GM19035 (cell line): ENCODE measurements around the gene B4GALNT4.
"Not testable (repeated sequence)": the region's sequence is repeated elsewhere in the genome, so short reads cannot be mapped to it uniquely, and the experiment has no call there.

Source experiments
- ATAC-seq: cut with Tn5 transposase; IDR thresholded peaks from one replicate; pipeline ENCODE4 v1.9.1; 2021; ENCODE audit not compliant: unreplicated experiment

Gene B4GALNT4

GRCh38 chr11:369336-370018 is at the start of gene B4GALNT4:
B4GALNT4 (plus strand) TSS chr11:369499; CDS start chr11:369804, 305 bp downstream.
- no peak for ATAC-seq

- ATAC-seq = not testable (repeated sequence)
Observed at GRCh38 chr11:319888-320273, 49.4 kb upstream of the B4GALNT4 start.

- ATAC-seq = no peak
Observed at GRCh38 chr11:324156-324555, 45.1 kb upstream of the B4GALNT4 start.

GRCh38 chr11:324593-325517 is 44.4 kb upstream of the B4GALNT4 start:
- not testable (repeated sequence) for ATAC-seq

GRCh38 chr11:325796-326591 is 43.3 kb upstream of the B4GALNT4 start:
- ATAC-seq = no peak

GRCh38 chr11:326592-326841 is 42.8 kb upstream of the B4GALNT4 start:
- ATAC-seq = no peak

- ATAC-seq = no peak
Observed at GRCh38 chr11:326842-327580, 42.3 kb upstream of the B4GALNT4 start.

- no peak for ATAC-seq
Observed at GRCh38 chr11:327581-327923, 41.7 kb upstream of the B4GALNT4 start.

GRCh38 chr11:328012-328411 is 41.3 kb upstream of the B4GALNT4 start:
- ATAC-seq = no peak

- not testable (repeated sequence) for ATAC-seq
Observed at GRCh38 chr11:328516-329100, 40.7 kb upstream of the B4GALNT4 start.

- no peak for ATAC-seq
Observed at GRCh38 chr11:329886-330253, 39.4 kb upstream of the B4GALNT4 start.

GRCh38 chr11:330307-330693 is 39.0 kb upstream of the B4GALNT4 start:
- no peak for ATAC-seq

GRCh38 chr11:330694-331357 is 38.5 kb upstream of the B4GALNT4 start:
- no peak for ATAC-seq

- no peak for ATAC-seq
Observed at GRCh38 chr11:331358-332060, 37.8 kb upstream of the B4GALNT4 start.

- ATAC-seq = no peak
Observed at GRCh38 chr11:332651-333480, 36.4 kb upstream of the B4GALNT4 start.

GRCh38 chr11:333616-334263 is 35.6 kb upstream of the B4GALNT4 start:
- ATAC-seq = not testable (repeated sequence)

GRCh38 chr11:334264-334994 is 34.9 kb upstream of the B4GALNT4 start:
- ATAC-seq = no peak
